NCI-H2196 (cell line): ENCODE data around the gene ATP2C2.
"Not testable (repeated sequence)": the region's sequence is repeated elsewhere in the genome, so short reads cannot be mapped to it uniquely, and the experiment has no call there.

Experiments used
- DNase-seq: peaks from one replicate; lab custom pipeline; 2025; ENCODE audit not compliant: unreplicated experiment; lab: John Stamatoyannopoulos, UW

ATP2C2 gene

DNA sequence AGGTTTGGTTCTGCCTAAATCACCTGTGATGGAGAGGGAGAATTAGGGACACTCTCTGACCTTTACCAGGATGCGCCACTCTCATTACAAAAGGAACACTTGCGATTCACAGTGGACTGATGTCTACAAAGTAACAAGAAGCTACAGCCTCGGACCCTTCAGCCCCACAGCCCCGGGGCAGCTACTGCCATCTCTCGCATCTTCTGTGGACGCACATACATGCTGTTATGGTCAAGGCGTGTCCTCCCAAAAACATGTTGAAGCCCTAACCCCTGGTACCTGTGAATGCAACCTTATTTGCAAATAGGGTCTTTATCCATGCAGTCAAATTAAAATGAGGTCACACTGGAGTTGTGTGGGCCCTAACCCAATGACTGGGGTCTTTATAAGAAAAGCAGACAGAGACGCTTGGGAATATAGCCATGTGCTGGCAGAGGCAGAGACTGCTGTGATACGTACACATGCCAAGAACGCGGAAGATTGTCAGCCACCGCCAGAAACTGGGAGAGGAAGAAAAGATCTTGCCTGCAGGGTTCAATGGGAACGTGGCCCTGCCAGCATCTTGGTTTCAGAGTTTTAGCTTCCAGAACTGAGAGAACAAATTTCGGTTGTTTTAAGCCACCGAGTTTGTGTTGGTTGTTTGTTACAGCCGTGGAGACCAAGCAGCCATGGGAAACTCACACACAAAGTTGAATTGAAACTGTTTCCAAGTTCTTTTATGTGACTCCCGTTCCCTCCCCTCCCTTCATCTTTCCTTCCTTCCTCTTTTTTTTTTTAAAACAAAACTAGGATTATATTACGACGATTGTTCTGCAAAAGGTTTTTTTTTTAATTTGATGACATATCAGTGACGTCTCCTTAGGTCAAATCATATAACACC is 23.1 kb downstream of the ATP2C2 start:
- no peak for DNase-seq

DNA sequence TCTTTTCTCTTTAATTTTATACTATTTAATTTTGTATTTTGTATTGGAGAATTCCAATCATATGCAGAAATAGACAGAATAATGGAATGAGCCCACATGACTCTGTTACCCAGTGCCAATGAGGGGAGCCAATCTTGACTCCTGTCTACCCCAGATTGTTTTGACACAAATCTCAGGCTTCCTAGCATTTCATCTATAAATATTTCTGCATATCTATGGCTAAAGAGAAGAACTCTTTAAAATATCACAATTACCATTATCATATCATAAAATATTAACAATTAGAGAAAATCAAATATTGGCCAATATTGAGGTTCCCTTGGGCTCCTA is 23.7 kb downstream of the ATP2C2 start:
- DNase-seq: no peak

DNA sequence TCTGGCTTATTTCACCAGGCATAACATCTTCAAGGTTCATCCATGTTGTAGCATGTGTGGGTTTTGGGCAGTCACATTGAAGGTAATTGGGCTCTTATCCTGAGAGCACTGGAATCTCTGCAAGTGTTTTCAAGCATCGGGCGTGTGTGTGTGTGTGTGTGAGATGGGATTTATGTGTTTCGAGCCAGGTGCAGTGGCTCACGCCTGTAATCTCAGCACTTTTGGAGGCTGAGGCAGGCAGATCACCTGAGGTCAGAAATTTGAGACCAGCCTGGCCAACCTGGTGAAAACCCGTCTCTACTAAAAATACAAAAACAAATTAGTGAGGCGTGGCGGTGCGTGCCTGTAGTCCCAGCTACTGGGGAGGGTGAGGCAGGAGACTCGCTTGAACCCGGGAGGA is 27.7 kb downstream of the ATP2C2 start:
- not testable (repeated sequence) for DNase-seq

DNA sequence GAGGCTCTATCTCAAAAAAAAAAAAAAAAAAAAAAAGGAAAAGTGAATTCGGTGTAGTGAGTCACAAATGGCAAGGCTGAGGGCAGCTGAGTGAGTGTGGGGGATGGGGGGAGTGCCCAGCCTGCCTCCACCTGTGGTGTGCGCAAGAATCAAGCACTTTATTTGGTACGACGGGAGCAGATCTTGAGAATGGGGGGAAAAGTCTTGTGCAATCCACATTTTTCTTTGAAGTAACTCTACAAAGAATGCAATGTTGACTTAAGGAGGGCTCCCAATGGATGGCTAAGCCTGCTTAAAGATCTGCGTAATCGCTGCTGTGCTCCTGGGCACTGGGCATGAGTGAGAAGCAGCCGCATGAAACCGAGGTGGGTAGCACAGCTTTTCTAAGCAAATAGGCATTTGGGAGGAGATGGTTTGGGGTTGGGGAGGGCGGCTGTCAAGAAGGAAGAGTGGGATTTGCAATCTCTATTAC is 28.2 kb downstream of the ATP2C2 start:
- no peak for DNase-seq

DNA sequence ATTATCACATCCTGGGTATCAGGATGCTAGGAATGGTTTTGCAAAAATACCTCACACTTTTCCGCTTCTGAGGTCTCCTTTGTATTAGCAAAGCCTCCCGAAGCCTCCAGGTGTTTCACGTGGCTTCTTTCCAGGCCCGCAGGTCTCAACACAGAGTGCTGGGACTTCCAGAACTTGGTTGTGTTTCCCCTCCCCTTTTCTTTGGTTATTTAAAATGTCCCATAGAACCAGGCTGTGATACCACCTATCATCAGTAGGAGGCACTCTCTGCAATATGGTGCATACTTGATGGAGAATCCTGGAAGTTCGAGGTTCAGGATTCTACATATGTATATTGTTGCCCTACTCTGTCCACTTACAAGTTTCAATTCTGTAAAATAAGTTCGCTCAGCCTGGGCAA is 28.8 kb downstream of the ATP2C2 start:
- DNase-seq: no peak

DNA sequence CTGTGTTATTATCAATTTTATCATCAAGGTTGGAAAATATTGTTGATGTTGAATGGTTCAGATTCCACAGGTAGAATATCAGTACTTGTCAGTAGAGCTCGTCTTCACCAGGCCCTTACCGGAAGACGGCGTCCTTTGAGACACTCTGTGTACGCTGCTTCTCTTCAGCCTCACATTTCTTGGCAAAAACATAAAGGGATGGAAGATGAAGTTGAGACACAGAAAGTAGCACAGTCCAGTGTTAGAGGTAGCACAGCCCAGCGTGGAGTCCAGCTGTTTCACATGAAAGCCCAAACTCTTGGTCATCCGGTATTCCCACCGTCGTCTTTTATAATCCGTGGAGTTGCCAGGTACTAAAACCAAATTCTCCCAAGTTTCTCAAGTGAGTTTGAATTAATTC is 30.4 kb downstream of the ATP2C2 start:
- no peak for DNase-seq

DNA sequence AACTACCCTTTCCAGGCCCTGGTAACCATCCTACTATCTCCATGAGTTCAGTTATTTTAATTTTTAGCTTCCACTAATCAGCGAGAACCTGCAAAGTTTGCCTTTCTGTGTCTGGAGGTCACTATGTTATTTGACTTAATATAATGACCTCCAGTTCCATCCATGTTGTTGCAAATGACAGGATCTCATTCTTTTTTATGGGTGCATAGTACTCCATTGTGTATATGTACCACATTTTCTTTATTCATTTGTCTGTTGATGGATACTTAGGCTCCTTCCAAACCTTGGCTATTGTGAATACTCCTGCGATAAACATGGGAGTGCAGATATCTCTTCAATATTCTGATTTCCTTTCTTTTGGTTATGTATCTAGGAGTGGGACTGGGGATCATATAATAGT is 31.6 kb downstream of the ATP2C2 start:
- not testable (repeated sequence) for DNase-seq

DNA sequence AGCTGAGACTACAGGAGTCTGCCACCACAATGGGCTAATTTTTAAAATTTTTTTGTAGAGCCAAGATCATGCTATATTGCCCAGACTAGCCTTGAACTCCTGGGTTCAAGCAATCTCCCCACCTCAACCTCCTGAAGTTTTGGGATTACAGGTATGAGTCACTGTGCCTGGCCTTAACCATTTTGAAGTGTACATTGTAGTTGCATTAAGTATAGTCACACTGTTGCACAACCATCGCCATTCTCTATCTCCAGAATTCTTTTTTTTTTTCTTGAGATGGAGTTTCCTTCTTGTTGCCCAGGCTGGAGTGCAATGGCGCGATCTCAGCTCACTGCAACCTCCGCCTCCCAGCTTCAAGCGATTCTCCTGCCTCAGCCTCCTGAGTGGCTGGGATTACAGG is 35.1 kb downstream of the ATP2C2 start:
- DNase-seq: not testable (repeated sequence)

DNA sequence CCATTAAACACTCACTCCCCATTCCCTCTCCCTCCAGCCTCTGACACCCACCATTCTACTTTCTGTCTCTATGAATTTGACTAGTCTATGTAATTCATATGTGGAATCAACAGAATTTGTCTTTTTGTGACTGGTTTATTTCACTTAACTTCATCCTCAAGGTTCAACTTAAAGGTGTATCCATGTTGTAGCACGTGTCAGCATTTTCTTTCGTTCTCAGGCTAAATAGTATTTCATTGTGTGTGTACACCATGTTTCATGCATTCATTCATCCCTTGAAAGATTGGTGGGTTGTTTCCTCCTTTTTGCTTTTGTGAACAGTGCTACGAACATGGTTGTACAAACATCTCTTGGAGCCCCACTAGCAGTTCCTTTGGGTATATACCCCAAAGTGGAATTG is 36.0 kb downstream of the ATP2C2 start:
- DNase-seq: no peak

DNA sequence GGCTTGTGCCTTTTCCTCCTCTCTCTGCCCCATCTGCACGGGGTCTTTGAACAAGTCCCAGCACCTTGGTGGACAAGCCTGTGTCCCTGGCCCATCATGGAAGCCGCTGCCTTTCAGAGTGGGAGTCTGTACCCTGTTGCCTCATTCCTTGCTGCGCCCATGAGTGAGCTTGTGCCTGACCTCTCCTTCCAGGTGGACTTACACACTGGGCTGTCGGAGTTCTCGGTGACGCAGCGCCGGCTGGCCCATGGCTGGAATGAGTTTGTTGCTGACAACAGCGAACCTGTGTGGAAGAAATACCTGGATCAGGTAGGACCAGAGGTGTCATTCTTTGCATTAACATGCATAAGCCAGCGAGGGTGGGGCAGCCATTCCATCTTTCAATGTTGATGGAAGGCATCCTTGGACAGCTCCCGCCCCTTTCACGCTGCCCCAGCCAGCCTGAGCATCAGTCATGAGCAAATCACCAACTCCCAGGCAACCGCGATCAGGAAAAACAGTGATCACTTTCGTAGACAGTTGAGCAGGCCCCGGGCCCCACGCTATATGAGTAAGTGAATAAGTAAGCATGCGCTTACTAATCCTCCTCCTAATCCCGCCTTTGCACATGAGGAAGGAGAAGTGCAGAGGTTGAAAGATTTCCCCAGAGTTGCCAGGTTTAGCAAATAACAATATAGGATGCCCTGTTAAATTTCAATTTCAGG is 36.8 kb downstream of the ATP2C2 start:
- DNase-seq: no peak

DNA sequence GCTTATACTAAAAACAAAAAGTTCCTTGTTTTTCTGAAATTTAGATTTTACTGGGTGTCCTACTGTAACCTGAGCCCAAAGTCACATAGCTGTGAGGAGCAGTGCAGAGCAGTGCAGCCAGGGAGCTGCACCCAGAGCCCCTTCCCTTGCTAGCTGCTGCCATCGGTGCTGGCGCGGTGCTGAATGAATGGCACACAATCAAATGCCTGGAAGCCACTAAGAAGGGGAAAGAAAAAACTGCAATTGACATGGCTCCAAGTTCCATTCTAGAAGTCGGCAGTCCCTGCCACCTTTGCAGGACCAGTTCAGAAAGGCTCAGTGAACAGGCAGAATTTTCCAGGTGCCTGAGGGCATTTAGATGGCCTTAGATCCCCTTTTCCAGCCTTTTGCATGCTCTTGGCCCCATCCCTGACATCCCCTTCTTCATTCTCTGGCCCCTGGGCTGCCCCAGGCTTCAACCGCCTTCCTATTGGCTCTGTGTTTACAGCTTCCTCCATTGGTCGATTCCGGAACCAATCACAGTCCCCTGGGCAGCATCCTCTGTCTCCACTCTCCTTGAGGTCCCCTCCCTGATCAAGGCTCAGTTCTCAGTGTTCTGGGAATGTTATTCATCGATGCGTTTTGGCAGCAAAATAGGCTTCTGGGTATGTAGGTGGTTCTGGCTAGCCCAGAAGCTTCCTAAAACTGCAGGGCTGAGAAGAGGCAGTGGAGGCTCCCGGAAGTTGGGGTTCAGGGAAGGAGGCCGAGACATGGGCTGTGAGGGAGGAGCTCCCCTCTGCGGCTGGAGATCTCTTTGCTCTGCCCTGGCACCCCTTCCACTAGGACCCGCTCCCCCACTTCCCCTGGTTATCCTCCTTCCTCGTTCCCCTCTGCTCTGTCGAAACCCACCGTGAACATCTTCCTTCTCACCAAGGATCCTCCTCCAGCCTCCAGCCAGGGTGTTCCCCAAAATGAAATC is 37.9 kb downstream of the ATP2C2 start:
- no peak for DNase-seq

DNA sequence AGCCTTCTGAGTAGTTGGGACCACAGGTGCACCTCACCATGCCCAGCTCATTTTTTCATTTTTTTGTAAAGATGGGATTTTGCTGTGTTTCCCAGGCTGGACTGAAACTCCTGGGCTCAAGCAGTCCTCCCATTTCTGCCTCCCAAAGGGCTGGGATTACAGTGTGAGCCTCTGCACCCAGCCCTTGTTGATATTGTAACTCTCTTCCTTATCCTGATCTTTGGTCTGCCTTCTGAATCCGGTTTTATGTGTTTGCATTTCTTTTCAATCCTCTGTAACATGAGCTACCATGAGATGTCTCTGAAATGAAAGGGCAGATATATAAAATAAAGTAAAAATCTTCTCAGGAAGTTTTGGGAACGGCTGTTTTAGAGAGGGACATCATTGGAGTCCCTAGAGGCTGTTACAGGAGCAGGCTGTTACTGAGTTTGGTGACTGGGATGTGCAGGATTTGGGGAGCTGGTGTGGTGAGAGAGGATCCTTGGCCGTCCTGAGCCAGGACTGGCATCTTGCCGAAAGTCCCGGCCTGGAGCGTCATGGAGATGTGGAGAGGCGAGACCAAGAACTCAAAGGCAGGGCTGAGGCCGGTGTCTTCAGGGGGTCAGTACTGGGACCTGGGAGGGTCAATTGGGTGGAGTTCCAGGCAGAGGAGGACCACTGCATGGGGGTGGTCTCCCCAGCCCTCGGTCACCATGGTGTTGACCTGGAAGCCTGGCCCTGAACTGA is 39.4 kb downstream of the ATP2C2 start:
- no peak for DNase-seq

DNA sequence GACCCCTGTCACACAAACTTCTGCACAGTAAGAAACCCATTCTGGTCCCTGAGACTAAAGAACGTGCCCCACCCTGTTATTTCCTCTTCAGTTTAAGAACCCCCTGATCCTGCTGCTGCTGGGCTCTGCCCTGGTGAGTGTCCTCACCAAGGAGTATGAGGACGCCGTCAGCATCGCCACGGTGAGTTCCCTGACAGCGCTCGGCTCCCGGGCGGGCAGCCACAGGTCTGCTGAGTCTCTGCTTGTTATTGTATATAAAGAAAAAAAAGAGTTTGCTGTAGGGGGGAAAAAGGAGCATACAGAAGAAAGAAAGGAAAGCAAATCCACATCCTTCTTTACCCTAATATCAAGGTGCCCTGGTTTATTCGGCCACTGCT is 40.0 kb downstream of the ATP2C2 start:
- no peak for DNase-seq

DNA sequence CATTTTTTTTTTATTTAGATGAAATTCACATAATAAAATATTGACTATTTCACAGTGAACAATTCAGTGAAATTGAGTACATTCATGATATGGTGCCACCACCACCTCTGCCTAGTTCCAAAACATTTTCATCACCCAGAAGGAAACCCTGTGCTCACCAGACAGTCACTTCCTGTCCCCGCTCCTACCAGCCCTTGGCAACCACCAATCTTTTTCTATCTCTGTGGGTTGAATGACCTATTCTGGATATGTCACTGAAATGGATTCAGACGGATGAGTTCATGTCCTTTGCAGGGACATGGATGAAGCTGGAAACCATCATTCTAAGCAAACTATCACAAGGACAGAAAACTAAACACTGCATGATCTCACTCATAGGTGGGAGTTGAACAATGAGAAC is 40.5 kb downstream of the ATP2C2 start:
- no peak for DNase-seq

DNA sequence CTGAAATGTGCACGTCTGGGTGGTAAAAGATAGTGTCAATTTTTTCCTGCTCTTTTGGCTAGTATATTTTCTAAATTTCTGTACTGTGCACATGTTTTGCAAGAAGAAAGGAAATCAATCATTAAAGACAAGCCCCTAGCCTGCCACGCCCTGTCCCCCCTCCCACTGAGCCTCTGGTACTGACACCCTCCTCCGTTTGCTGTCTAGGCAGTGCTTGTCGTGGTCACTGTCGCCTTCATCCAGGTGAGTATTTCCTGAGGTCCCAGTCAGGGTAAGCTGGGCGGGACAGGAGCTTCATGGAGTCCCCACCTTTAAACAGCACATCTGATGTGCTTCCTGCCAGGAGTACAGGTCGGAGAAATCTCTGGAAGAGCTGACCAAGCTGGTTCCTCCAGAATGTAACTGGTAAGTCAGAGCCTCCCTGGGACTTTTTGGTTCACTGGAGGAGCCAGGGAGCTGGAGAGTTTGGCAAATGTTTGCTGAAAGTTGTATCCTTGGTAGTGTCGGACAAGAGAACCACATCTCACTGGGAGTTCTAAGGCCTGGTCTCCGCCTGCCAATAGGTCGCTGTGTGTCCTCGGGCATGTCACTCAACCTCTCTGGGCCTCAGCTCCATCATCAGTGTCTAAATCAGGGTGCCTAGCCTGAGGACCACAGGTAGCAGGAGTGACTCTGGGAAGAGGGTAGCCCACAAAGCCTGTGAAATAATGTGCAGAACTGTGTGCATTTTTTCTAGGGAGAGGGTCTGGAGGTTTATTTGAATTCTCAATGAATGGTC is 42.2 kb downstream of the ATP2C2 start:
- DNase-seq: no peak

DNA sequence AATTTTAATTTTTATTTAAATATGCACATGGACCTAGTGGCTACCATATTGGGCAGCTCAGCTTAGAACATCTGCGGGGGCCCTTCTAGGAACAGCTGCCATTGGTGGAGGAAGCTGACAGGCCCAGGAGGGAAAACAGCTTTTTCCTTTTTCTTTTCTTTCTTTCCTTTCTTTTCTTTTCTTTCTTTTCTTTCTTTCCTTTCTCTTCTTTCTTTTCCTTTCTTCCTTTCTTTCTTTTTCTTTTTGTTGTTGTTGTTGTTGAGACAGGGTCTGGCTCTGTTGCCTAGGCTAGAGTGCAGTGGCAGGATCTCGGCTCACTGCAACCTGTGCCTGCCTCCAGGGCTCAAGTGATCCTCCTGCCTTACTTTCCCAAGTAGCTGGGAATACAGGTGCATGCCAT is 43.4 kb downstream of the ATP2C2 start:
- no peak for DNase-seq

DNA sequence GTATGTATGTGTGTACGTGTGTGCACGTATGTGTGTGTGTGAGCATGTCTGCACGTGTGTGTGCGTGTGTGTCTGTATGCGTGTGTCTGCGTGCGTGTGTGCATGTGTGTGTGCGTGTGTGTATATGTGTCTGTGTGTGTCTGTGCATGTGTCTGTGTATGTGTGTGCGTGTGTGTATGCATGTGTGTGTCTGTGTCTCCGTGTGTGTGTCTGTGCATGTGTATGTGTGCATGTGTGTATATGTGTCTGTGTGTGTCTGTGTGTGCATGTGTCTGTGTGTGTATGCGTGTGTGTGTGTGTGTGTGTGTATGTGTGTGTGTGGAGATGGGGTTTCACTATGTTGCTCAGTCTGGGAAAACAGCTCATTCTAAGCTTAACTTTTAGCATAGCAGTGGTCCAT is 43.9 kb downstream of the ATP2C2 start:
- no peak for DNase-seq

DNA sequence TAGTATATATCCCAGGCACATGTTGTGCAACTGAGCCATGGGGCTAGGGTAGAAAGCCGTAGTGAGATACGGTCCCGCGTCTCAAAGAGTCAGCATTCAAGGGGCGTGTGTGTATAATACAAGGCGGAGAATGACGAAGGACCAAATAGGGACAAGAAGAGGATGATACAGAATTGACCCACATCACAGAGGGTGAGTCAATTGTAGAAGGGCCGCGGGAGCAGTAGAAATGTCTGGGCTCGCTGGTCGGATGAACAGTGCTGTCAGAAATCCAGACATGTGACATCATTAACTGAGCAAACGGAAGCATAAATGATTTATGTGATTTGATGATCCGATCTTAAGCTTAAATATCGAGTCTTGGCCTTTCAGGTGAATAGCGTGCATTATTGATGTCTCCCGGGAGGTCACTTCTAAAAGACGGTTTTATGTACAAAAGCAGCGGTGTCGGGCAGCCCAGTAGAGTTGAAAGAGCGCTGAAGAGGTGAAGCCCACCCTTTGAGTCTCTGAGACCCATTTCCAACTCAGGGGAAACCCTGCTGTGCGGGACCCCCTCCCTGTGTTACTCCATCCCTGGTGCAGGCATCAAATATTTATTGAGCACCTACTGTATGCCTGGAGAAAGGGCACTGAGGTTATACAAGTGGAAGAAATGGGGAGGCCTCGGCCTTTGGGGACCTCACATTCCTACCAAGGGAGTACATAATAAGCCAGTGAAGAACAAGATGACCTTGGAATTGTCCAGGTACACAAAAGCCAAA is 45.1 kb downstream of the ATP2C2 start:
- DNase-seq: no peak

DNA sequence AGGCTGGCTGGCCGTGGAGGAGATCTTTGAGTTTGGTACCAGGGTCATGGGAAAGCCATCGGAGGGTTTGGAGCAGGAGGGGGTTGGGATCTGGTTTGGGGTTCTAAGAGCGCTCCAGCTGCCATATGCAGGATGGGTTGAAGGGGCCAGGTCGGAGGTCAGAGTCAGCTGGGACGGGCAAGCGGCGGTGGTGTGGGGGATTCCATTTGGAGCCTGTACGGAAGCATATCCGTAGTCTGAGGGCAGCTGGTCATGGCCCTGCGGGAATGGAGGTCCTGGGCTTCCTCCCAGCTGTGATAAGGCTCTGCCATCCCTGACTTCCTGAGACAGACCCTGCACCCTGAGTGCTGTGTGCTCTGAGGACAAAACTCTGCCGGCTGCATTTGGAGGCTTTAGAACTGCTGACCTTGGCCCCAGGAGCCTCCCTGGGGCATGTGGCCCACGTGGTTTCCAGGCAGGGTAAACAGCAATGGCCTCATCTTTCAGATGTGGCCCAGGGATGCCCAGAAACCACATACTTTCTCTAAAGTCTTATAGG is 46.5 kb downstream of the ATP2C2 start:
- DNase-seq: no peak
